ENCODE results near the gene OR6Y1. TPM values are rescaled to one million over a fixed set of nuclear protein-coding genes. Genes with fewer than 3 reads are reported as not detected.

OR6Y1 gene
- total and polyA plus RNA-seq, 2 donors (not counting 1 experiment from before 2014, with no cell fraction given), result not detected

- intact Hi-C loops (cut with micrococcal nuclease), result no loop called here
- Mint-ChIP-seq H3K4me3 (no peak overlapping the region), H3K27ac (no peak overlapping the region), H3K9me3 (ENCODE audit: insufficient read depth) (no peaks in the 10 kb centered on the region), H3K27me3 (peaks cover 32% of the 10 kb centered on the region), H3K4me1 (no peaks in the 10 kb centered on the region)
- Histone ChIP-seq H3K4me3 (ENCODE audit: control extremely low read depth in 1 of 5, extremely low read depth in 1 of 5, insufficient read depth in 1 of 5, low read depth in 2 of 5, low read length in 4 of 5) (no peak overlapping the region), H3K9ac (ENCODE audit: low read length) (no peak overlapping the region), H3K4me2 (replicated peaks; ENCODE audit: low read depth, low read length, poor library complexity, severe bottlenecking) (no peak overlapping the region), H3K27me3 (replicated peaks in 1 of 4; ENCODE audit: control extremely low read depth in 1 of 4, control insufficient read depth in 3 of 4, insufficient read depth in 4 of 4, low read length in 3 of 4) (peaks cover 0 to 2% (median 0%) of the 10 kb centered on the region in 4 experiments), H2AFZ (ENCODE audit: insufficient read depth, low read depth, low read length, poor library complexity, severe bottlenecking) (no peak overlapping the region), H4K20me1 (ENCODE audit: control insufficient read depth, insufficient read depth, low read length, poor library complexity, severe bottlenecking) (no peaks in the 10 kb centered on the region), H3K79me2 (ENCODE audit: control insufficient read depth, insufficient read depth, low read length) (no peaks in the 10 kb centered on the region), H3K9me3 (ENCODE audit: control extremely low read depth in 1 of 3, control insufficient read depth in 2 of 3, insufficient read depth in 1 of 3, low read length in 2 of 3) (peaks cover 10 to 12% (median 10%) of the 10 kb centered on the region in 3 donors), H3K4me1 (ENCODE audit: control insufficient read depth in 2 of 2, insufficient read depth in 2 of 2, low read length in 2 of 2) (no peaks in the 10 kb centered on the region), H3K36me3 (replicated peaks in 1 of 2; ENCODE audit: control extremely low read depth in 1 of 2, control insufficient read depth in 1 of 2, extremely low read depth in 1 of 2, insufficient read depth in 2 of 2, low read length in 1 of 2) (no peaks in the 10 kb centered on the region), H3K27ac (ENCODE audit: low read length in 2 of 2) (no peak overlapping the region)
- ChIA-PET CTCF (no interaction called here), POLR2A (no interaction called here)
- no peak for ATAC-seq (ENCODE audit: low read depth)
- WGBS (ENCODE audit: insufficient coverage), result 100% methylated on average over 1 of the region's 1 CpG
- TF ChIP-seq, protein P1, sequence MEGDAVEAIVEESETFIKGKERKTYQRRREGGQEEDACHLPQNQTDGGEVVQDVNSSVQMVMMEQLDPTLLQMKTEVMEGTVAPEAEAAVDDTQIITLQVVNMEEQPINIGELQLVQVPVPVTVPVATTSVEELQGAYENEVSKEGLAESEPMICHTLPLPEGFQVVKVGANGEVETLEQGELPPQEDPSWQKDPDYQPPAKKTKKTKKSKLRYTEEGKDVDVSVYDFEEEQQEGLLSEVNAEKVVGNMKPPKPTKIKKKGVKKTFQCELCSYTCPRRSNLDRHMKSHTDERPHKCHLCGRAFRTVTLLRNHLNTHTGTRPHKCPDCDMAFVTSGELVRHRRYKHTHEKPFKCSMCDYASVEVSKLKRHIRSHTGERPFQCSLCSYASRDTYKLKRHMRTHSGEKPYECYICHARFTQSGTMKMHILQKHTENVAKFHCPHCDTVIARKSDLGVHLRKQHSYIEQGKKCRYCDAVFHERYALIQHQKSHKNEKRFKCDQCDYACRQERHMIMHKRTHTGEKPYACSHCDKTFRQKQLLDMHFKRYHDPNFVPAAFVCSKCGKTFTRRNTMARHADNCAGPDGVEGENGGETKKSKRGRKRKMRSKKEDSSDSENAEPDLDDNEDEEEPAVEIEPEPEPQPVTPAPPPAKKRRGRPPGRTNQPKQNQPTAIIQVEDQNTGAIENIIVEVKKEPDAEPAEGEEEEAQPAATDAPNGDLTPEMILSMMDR (IDR thresholded peaks at IDR 0.05), result no peak
- TF ChIP-seq EZH2 (IDR thresholded peaks at IDR 0.05; ENCODE audit: borderline replicate concordance, insufficient read depth, low read depth, low read length, poor library complexity, severe bottlenecking), result no peak
- DNase-seq, result no peak
Observed at GRCh38 chr1:158586942-158587341, 32.7 kb upstream of the OR6Y1 start.

GRCh38 chr1:158583962-158584361 is 29.8 kb upstream of the OR6Y1 start:
- H3K27ac Mint-ChIP-seq, result no peak overlapping the region
- ChIA-PET POLR2A (no interaction called here), CTCF (no interaction called here)
- DNase-seq, result no peak
- H3K36me3 ChIP-seq (replicated peaks in 1 of 2; ENCODE audit: control extremely low read depth in 1 of 2, control insufficient read depth in 1 of 2, extremely low read depth in 1 of 2, insufficient read depth in 2 of 2, low read length in 1 of 2), result no peaks in the 10 kb centered on the region
- peaks cover 10 to 12% (median 10%) of the 10 kb centered on the region in 3 donors for H3K9me3 ChIP-seq (ENCODE audit: control extremely low read depth in 1 of 3, control insufficient read depth in 2 of 3, insufficient read depth in 1 of 3, low read length in 2 of 3)
- H3K4me3 ChIP-seq (ENCODE audit: control extremely low read depth in 1 of 5, extremely low read depth in 1 of 5, insufficient read depth in 1 of 5, low read depth in 2 of 5, low read length in 4 of 5), result no peak overlapping the region
- no peaks in the 10 kb centered on the region for H3K4me1 ChIP-seq (ENCODE audit: control insufficient read depth in 2 of 2, insufficient read depth in 2 of 2, low read length in 2 of 2)
- no peak for ATAC-seq (ENCODE audit: low read depth)
- intact Hi-C loops (cut with micrococcal nuclease), result no loop called here
- H3K4me1 Mint-ChIP-seq, result no peaks in the 10 kb centered on the region
- H3K9me3 Mint-ChIP-seq (ENCODE audit: insufficient read depth), result no peaks in the 10 kb centered on the region
- no peak overlapping the region for H3K4me3 Mint-ChIP-seq
- H3K27me3 ChIP-seq (replicated peaks in 1 of 4; ENCODE audit: control extremely low read depth in 1 of 4, control insufficient read depth in 3 of 4, insufficient read depth in 4 of 4, low read length in 3 of 4), result peaks cover 0 to 3% (median under 1%) of the 10 kb centered on the region in 4 experiments
- no peaks in the 10 kb centered on the region for H4K20me1 ChIP-seq (ENCODE audit: control insufficient read depth, insufficient read depth, low read length, poor library complexity, severe bottlenecking)
- no peaks in the 10 kb centered on the region for H3K79me2 ChIP-seq (ENCODE audit: control insufficient read depth, insufficient read depth, low read length)
- no peak overlapping the region for H3K9ac ChIP-seq (ENCODE audit: low read length)
- H3K27me3 Mint-ChIP-seq, result peaks cover 27% of the 10 kb centered on the region
- no CpG with 5 or more reads among the region's 4 CpGs for WGBS (ENCODE audit: insufficient coverage)
- no peak for TF ChIP-seq EZH2 (IDR thresholded peaks at IDR 0.05; ENCODE audit: borderline replicate concordance, insufficient read depth, low read depth, low read length, poor library complexity, severe bottlenecking)
- TF ChIP-seq, protein P1 (IDR thresholded peaks at IDR 0.05), result no peak
- no peak overlapping the region for H3K4me2 ChIP-seq (replicated peaks; ENCODE audit: low read depth, low read length, poor library complexity, severe bottlenecking)
- no peak overlapping the region for H2AFZ ChIP-seq (ENCODE audit: insufficient read depth, low read depth, low read length, poor library complexity, severe bottlenecking)
- no peak overlapping the region for H3K27ac ChIP-seq (ENCODE audit: low read length in 2 of 2)
